HEK293 (cell line): Measurements from ENCODE around the gene SLITRK1.

Experiments
- CTCF ChIA-PET: fragments of 350-600 bp; formaldehyde crosslinking; extraction: SDS; loops from one replicate; lab custom pipeline; 2021; ENCODE audit warnings: antibody characterized with exemption; lab: Yijun Ruan, JAX
- POLR2A ChIA-PET: fragments of 300-600 bp; formaldehyde crosslinking; extraction: SDS; loops from one replicate; lab custom pipeline; 2020; ENCODE audit warnings: antibody characterized with exemption, inconsistent platforms; lab: Yijun Ruan, JAX
- H3K27ac ChIP-seq: fragments of 200-500 bp; sonication (Bioruptor generic); 2 replicates; pipeline ENCODE4 v1.5.1; 2014; ENCODE audit warnings: low read depth, low read length, control low read depth, inconsistent platforms; ENCODE audit errors: extremely low read depth
- H3K36me3 ChIP-seq, 2 experiments: fragments of 200-500 bp in 1 of 2; sonication (Bioruptor generic) in 1 of 2; 1 replicate in 1 of 2; 2 replicates in 1 of 2; pipeline ENCODE4 v1.5.1; 2014 to 2017; ENCODE audit warnings: inconsistent platforms in 2 of 2, low read length in 2 of 2; ENCODE audit not compliant: control insufficient read depth in 2 of 2, insufficient read depth in 1 of 2
- H3K4me1 ChIP-seq: fragments of 200-500 bp; sonication (Bioruptor generic); 2 replicates; pipeline ENCODE4 v1.5.1; 2014; ENCODE audit warnings: mild to moderate bottlenecking, low read length, inconsistent platforms; ENCODE audit not compliant: control insufficient read depth, insufficient read depth
- H3K4me3 ChIP-seq: 2 replicates; pipeline ENCODE4 v1.5.1; 2011; ENCODE audit warnings: low read depth, mild to moderate bottlenecking, control low read depth, low read length, moderate library complexity
- H3K9me3 ChIP-seq: fragments of 200-500 bp; sonication (Bioruptor generic); 2 replicates; pipeline ENCODE4 v1.5.1; 2014; ENCODE audit warnings: low read depth, low read length, inconsistent platforms; ENCODE audit not compliant: control insufficient read depth, insufficient read depth
- MYNN ChIP-seq: fragments of 450-650 bp; formaldehyde crosslinking; IDR thresholded peaks from 2 replicates; pipeline ENCODE4 v1.5.1; 2016; ENCODE audit warnings: missing biosample characterization, missing genetic modification characterization, borderline replicate concordance
- RBAK ChIP-seq: fragments of 450-650 bp; formaldehyde crosslinking; IDR thresholded peaks from 2 replicates; pipeline ENCODE4 v1.5.1; 2016; ENCODE audit warnings: missing biosample characterization, missing genetic modification characterization
- SCRT2 ChIP-seq: fragments of 450-650 bp; formaldehyde crosslinking; IDR thresholded peaks from 2 replicates; pipeline ENCODE4 v1.5.1; 2016; ENCODE audit warnings: missing biosample characterization, missing genetic modification characterization
- YY1 ChIP-seq: fragments of 450-650 bp; formaldehyde crosslinking; IDR thresholded peaks from 2 replicates; pipeline ENCODE4 v1.5.1; 2018; ENCODE audit warnings: missing biosample characterization, missing genetic modification characterization
- ZFP37 ChIP-seq: fragments of 450-650 bp; formaldehyde crosslinking; IDR thresholded peaks from 2 replicates; pipeline ENCODE4 v1.5.1; 2016; ENCODE audit warnings: missing biosample characterization, missing genetic modification characterization
- ZNF112 ChIP-seq: fragments of 450-650 bp; formaldehyde crosslinking; IDR thresholded peaks from 2 replicates; pipeline ENCODE4 v1.5.0; 2017; ENCODE audit warnings: missing biosample characterization, missing genetic modification characterization
- ZNF114 ChIP-seq: fragments of 450-650 bp; formaldehyde crosslinking; IDR thresholded peaks from 2 replicates; pipeline ENCODE4 v1.5.0; 2017; ENCODE audit warnings: missing biosample characterization, missing genetic modification characterization
- ZNF202 ChIP-seq: fragments of 450-650 bp; formaldehyde crosslinking; IDR thresholded peaks from 2 replicates; pipeline ENCODE4 v1.5.1; 2016; ENCODE audit warnings: missing biosample characterization, missing genetic modification characterization, borderline replicate concordance
- ZNF211 ChIP-seq: fragments of 450-650 bp; formaldehyde crosslinking; IDR thresholded peaks from 2 replicates; pipeline ENCODE4 v1.5.1; 2016; ENCODE audit warnings: low read depth, missing biosample characterization, missing genetic modification characterization
- ZNF248 ChIP-seq: fragments of 450-650 bp; formaldehyde crosslinking; IDR thresholded peaks from 2 replicates; pipeline ENCODE4 v1.5.1; 2017; ENCODE audit warnings: missing biosample characterization, missing genetic modification characterization
- ZNF311 ChIP-seq: fragments of 450-650 bp; formaldehyde crosslinking; IDR thresholded peaks from 2 replicates; pipeline ENCODE4 v1.5.1; 2017; ENCODE audit warnings: missing biosample characterization, missing genetic modification characterization, borderline replicate concordance
- ZNF350 ChIP-seq: fragments of 450-650 bp; formaldehyde crosslinking; IDR thresholded peaks from 2 replicates; pipeline ENCODE4 v1.5.0; 2017; ENCODE audit warnings: missing biosample characterization, mild to moderate bottlenecking, missing genetic modification characterization
- ZNF366 ChIP-seq: fragments of 450-650 bp; formaldehyde crosslinking; conservative IDR thresholded peaks from 2 replicates; pipeline ENCODE4 v1.5.1; 2016; ENCODE audit warnings: missing biosample characterization, missing genetic modification characterization
- ZNF510 ChIP-seq: fragments of 450-650 bp; formaldehyde crosslinking; IDR thresholded peaks from 2 replicates; pipeline ENCODE4 v1.5.1; 2018; ENCODE audit warnings: mild to moderate bottlenecking, missing genetic modification characterization, missing biosample characterization; ENCODE audit not compliant: insufficient replicate concordance
- ZNF521 ChIP-seq: fragments of 450-650 bp; formaldehyde crosslinking; IDR thresholded peaks from 2 replicates; pipeline ENCODE4 v1.5.1; 2017; ENCODE audit warnings: missing biosample characterization, mild to moderate bottlenecking, missing genetic modification characterization
- ZNF555 ChIP-seq: fragments of 450-650 bp; formaldehyde crosslinking; conservative IDR thresholded peaks from 2 replicates; pipeline ENCODE4 v1.5.1; 2017; ENCODE audit warnings: missing biosample characterization, mild to moderate bottlenecking, missing genetic modification characterization, inconsistent platforms
- ZNF558 ChIP-seq: fragments of 450-650 bp; formaldehyde crosslinking; IDR thresholded peaks from 2 replicates; pipeline ENCODE4 v1.5.1; 2016; ENCODE audit warnings: missing biosample characterization, missing genetic modification characterization
- ZNF561 ChIP-seq: fragments of 450-650 bp; IDR thresholded peaks from 2 replicates; pipeline ENCODE4 v1.5.1; 2018; ENCODE audit warnings: missing biosample characterization, missing genetic modification characterization, borderline replicate concordance
- ZNF629 ChIP-seq: fragments of 450-650 bp; formaldehyde crosslinking; IDR thresholded peaks from 2 replicates; pipeline ENCODE4 v1.5.1; 2017; ENCODE audit warnings: missing biosample characterization, missing genetic modification characterization
- ZNF654 ChIP-seq: fragments of 450-650 bp; formaldehyde crosslinking; IDR thresholded peaks from 2 replicates; pipeline ENCODE4 v1.5.1; 2016; ENCODE audit warnings: low read depth, missing biosample characterization, missing genetic modification characterization
- ZNF677 ChIP-seq: fragments of 450-650 bp; IDR thresholded peaks from 2 replicates; pipeline ENCODE4 v1.5.0; 2018; ENCODE audit warnings: missing biosample characterization, mild to moderate bottlenecking, missing genetic modification characterization, moderate library complexity
- ZNF792 ChIP-seq: fragments of 450-650 bp; formaldehyde crosslinking; IDR thresholded peaks from 2 replicates; pipeline ENCODE4 v1.5.1; 2016; ENCODE audit warnings: missing biosample characterization, missing genetic modification characterization
- ZNF837 ChIP-seq: fragments of 450-650 bp; formaldehyde crosslinking; IDR thresholded peaks from 2 replicates; pipeline ENCODE4 v1.5.1; 2016; ENCODE audit warnings: missing biosample characterization, missing genetic modification characterization
- ZXDB ChIP-seq: fragments of 450-650 bp; formaldehyde crosslinking; IDR thresholded peaks from 2 replicates; pipeline ENCODE4 v1.5.1; 2016; ENCODE audit warnings: missing biosample characterization, missing genetic modification characterization
- TF ChIP-seq, protein P1 (sequence below): fragments of 450-650 bp; formaldehyde crosslinking; IDR thresholded peaks from 2 replicates; pipeline ENCODE4 v1.5.1; 2017; ENCODE audit warnings: missing biosample characterization, missing genetic modification characterization
- TF ChIP-seq, protein P2 (sequence below): fragments of 450-650 bp; formaldehyde crosslinking; conservative IDR thresholded peaks from 2 replicates; pipeline ENCODE4 v1.5.1; 2016; ENCODE audit warnings: low read depth, missing biosample characterization, missing genetic modification characterization
- TF ChIP-seq, protein P3 (sequence below): fragments of 450-650 bp; formaldehyde crosslinking; IDR thresholded peaks from 2 replicates; pipeline ENCODE4 v1.5.1; 2016; ENCODE audit warnings: missing biosample characterization, missing genetic modification characterization

The SLITRK1 gene

DNA sequence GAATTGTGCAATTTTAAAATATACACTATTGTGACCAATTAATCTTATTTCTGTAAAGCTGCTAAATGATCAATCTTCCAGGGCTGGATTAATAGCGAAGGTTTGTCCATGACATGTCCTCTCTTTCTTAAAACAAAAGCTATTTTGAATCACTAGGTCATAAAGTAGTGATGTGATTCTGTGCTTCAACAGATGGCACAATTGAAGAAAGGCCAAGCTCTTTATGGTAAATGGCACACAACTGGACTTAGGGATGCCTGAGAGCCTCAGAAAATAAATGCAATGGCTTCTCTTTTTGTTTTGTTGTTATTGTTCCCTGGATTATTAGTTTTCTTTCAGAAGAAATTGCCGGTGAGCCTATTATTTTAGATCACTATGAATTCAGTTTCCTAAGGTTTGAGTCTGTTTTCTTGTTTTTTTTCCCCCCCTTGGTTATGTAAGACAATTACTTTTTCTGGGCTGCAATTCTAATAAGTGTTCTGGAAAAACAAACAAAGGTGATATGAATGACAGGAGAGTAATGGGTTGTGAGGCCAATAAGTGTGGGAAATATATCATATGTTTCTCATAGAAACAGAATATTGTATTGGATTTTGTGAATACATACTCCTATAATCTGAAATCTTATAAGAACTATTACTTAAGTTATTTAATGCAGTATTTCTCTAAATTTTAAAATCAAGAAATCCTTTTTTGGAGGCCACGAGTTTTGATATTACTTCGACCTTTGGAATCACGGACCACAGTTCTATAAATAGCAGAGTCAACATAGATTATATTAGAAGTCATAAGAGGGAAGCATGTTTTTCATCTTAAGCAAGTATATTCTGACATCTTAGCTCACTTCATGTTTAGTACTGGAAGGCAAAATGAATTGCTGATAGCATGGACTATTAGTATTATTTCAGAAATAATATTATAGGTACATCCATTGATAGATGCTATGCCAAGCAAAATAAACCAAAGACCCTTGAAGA, 16.8 kb downstream of the SLITRK1 start (continued):
- TF ChIP-seq YY1 (tag by site-specific recombination): no peak
- no peak for TF ChIP-seq ZNF792 (tag by site-specific recombination)
- TF ChIP-seq SCRT2 (tag by site-specific recombination): no peak
- TF ChIP-seq ZNF558 (tag by site-specific recombination): no peak
- no peak for TF ChIP-seq ZNF521 (tag by site-specific recombination)
- no peak for TF ChIP-seq ZNF350 (tag by site-specific recombination)
- no peak for TF ChIP-seq ZNF555 (tag by site-specific recombination)
- no peak for TF ChIP-seq ZNF366 (tag by site-specific recombination)
- TF ChIP-seq, protein P1, sequence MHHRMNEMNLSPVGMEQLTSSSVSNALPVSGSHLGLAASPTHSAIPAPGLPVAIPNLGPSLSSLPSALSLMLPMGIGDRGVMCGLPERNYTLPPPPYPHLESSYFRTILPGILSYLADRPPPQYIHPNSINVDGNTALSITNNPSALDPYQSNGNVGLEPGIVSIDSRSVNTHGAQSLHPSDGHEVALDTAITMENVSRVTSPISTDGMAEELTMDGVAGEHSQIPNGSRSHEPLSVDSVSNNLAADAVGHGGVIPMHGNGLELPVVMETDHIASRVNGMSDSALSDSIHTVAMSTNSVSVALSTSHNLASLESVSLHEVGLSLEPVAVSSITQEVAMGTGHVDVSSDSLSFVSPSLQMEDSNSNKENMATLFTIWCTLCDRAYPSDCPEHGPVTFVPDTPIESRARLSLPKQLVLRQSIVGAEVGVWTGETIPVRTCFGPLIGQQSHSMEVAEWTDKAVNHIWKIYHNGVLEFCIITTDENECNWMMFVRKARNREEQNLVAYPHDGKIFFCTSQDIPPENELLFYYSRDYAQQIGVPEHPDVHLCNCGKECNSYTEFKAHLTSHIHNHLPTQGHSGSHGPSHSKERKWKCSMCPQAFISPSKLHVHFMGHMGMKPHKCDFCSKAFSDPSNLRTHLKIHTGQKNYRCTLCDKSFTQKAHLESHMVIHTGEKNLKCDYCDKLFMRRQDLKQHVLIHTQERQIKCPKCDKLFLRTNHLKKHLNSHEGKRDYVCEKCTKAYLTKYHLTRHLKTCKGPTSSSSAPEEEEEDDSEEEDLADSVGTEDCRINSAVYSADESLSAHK: no peak
- TF ChIP-seq ZNF561: no peak
- TF ChIP-seq ZNF202: no peak
- no peak for TF ChIP-seq ZNF654 (tag by site-specific recombination)
- TF ChIP-seq MYNN (tag by site-specific recombination): no peak
- TF ChIP-seq ZNF510 (tag by site-specific recombination): no peak

DNA sequence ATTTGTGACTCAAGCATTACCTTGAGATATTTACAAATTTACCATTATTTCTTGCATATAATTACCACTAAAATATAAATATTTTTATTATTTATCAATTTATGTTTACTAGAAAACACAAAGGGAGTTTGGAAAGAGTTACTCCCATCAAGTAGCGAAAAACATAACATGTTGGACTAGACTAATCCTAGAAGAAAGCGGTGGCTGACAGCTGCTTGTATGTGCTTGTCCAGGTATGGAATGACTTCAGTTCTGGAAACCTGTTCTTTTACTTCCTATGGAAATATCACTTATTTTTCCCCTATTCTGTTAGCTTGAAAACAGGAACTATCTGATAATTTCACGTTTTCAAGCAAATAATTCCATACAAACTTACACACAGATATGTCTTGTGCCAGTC, 28.5 kb downstream of the SLITRK1 start:
- Histone ChIP-seq H3K9me3 (no peaks in the 10 kb centered on the region), H3K36me3 (no peaks in the 10 kb centered on the region), H3K27ac (no peak overlapping the region), H3K4me3 (no peak overlapping the region), H3K4me1 (no peaks in the 10 kb centered on the region)
- ChIA-PET CTCF (no interaction called here), POLR2A (no interaction called here)
- TF ChIP-seq ZNF677: no peak

DNA sequence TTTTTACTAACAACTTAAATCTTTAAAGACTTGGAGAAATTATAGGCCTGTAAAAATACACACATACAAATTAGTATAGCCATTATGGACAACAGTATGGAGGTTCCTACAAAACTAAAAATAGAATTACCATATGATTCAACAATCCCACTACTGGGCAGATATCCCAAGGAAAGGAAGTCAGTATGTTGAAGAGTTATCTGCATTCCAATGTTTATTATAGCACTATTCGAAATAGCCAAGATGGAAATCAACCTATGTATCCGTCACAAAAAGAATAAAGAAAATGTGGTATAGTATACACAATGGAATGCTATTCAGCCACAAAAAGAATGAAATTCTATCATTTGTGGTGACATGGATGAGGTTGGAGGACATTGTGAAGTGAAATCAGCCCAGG, 37.2 kb downstream of the SLITRK1 start:
- no peak overlapping the region for H3K27ac ChIP-seq
- no peaks in the 10 kb centered on the region for H3K4me1 ChIP-seq
- POLR2A ChIA-PET: no interaction called here
- CTCF ChIA-PET: no interaction called here
- H3K9me3 ChIP-seq: no peaks in the 10 kb centered on the region
- no peaks in the 10 kb centered on the region for H3K36me3 ChIP-seq
- H3K4me3 ChIP-seq: no peak overlapping the region
- no peak for TF ChIP-seq ZNF350 (tag by site-specific recombination)
- TF ChIP-seq, protein P2, sequence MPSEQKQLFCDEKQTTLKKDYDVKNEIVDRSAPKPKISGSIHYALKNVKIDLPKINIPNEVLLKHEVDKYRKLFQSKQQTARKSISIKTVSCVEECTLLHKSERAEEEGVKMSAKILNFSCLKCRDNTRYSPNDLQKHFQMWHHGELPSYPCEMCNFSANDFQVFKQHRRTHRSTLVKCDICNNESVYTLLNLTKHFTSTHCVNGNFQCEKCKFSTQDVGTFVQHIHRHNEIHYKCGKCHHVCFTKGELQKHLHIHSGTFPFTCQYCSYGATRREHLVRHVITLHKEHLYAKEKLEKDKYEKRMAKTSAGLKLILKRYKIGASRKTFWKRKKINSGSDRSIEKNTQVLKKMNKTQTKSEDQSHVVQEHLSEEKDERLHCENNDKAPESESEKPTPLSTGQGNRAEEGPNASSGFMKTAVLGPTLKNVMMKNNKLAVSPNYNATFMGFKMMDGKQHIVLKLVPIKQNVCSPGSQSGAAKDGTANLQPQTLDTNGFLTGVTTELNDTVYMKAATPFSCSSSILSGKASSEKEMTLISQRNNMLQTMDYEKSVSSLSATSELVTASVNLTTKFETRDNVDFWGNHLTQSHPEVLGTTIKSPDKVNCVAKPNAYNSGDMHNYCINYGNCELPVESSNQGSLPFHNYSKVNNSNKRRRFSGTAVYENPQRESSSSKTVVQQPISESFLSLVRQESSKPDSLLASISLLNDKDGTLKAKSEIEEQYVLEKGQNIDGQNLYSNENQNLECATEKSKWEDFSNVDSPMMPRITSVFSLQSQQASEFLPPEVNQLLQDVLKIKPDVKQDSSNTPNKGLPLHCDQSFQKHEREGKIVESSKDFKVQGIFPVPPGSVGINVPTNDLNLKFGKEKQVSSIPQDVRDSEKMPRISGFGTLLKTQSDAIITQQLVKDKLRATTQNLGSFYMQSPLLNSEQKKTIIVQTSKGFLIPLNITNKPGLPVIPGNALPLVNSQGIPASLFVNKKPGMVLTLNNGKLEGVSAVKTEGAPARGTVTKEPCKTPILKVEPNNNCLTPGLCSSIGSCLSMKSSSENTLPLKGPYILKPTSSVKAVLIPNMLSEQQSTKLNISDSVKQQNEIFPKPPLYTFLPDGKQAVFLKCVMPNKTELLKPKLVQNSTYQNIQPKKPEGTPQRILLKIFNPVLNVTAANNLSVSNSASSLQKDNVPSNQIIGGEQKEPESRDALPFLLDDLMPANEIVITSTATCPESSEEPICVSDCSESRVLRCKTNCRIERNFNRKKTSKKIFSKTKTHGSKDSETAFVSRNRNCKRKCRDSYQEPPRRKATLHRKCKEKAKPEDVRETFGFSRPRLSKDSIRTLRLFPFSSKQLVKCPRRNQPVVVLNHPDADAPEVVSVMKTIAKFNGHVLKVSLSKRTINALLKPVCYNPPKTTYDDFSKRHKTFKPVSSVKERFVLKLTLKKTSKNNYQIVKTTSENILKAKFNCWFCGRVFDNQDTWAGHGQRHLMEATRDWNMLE: no peak
- no peak for TF ChIP-seq ZNF114 (tag by site-specific recombination)
- TF ChIP-seq ZNF311 (tag by site-specific recombination): no peak
- no peak for TF ChIP-seq ZNF211 (tag by site-specific recombination)
- no peak for TF ChIP-seq ZXDB (tag by site-specific recombination)
- TF ChIP-seq ZNF837 (tag by site-specific recombination): no peak
- TF ChIP-seq, protein P3, sequence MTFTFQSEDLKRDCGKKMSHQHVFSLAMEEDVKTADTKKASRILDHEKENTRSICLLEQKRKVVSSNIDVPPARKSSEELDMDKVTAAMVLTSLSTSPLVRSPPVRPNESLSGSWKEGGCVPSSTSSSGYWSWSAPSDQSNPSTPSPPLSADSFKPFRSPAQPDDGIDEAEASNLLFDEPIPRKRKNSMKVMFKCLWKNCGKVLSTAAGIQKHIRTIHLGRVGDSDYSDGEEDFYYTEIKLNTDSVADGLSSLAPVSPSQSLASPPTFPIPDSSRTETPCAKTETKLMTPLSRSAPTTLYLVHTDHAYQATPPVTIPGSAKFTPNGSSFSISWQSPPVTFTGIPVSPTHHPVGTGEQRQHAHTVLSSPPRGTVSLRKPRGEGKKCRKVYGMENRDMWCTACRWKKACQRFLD: no peak
- no peak for TF ChIP-seq ZFP37 (tag by site-specific recombination)
- no peak for TF ChIP-seq ZNF629 (tag by site-specific recombination)
- no peak for TF ChIP-seq ZNF112 (tag by site-specific recombination)
- no peak for TF ChIP-seq ZNF248 (tag by site-specific recombination)
- no peak for TF ChIP-seq RBAK (tag by site-specific recombination)
